ENCODE measurements around the gene RAB3GAP2.
"Not testable (repeated sequence)": the region's sequence is repeated elsewhere in the genome, so short reads cannot be mapped to it uniquely, and the experiment has no call there.

The RAB3GAP2 gene

GRCh38 chr1:220204758-220205157, 67.5 kb downstream of the RAB3GAP2 start:
- DNase-seq (ENCODE audit: low read depth in 2 of 3, low spot score in 2 of 3), result not testable (repeated sequence)

- DNase-seq (ENCODE audit: low read depth in 2 of 3, low spot score in 2 of 3), result no peak
These were observed 68.4 kb downstream of the RAB3GAP2 start for GRCh38 chr1:220203816-220204215.

- no peak for DNase-seq (ENCODE audit: low read depth in 2 of 3, low spot score in 2 of 3)
These were observed 73.9 kb downstream of the RAB3GAP2 start for GRCh38 chr1:220198186-220199005.

GRCh38 chr1:220195701-220196100, 76.6 kb downstream of the RAB3GAP2 start:
- DNase-seq (ENCODE audit: low read depth in 2 of 3, low spot score in 2 of 3), result no peak

DNA sequence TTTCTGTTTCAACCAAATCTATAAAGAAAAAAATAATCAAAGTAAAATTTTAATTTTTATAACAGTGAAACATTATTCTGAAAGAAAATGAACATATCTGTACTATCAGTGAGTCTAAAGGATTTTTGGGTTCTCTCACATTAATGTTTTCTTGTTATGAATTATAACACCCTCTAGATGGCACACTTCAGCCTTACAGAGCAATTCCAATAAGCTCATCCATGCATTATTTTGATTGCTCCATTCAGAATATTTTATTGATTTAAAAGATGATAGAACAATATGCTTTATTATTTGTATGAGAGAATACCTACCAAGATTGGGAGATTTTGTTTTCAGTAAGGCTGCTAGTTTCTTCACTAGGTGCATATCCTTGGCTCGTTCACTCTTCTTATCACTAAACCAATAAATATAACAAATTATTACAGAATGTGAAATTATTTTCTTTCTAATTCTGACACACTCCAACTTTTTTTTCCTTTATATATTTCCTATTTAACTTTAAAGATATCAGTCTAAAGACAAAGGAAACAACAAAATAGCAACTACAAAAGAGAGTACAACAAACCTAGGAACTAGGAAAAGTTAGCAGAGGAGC, 82.4 kb downstream of the RAB3GAP2 start:
- DNase-seq (ENCODE audit: low read depth in 2 of 3, low spot score in 2 of 3), result no peak

GRCh38 chr1:220188538-220188937, 83.7 kb downstream of the RAB3GAP2 start:
- no peak for DNase-seq (ENCODE audit: low read depth in 2 of 3, low spot score in 2 of 3)

GRCh38 chr1:220186752-220187151, 85.5 kb downstream of the RAB3GAP2 start:
- DNase-seq (ENCODE audit: low read depth in 2 of 3, low spot score in 2 of 3), result no peak

DNA sequence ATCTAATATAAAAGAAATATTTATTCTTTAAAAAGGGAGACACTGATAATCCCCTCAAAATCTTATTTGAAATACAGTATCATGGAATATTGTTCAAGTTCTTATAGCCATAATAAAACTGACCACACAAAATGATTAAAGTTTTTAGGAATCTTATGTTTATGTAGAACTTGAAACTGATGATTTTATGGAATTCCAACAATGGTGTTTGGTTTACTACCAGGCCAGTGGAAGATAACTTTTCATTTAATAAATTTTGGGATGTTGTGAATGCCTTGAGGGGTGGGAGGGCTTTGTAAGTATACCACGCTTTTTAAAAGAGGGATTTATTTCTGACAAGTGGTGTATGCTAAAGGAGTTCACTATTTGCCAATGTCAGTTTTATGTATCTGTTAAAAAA, 87.7 kb downstream of the RAB3GAP2 start:
- DNase-seq (ENCODE audit: low read depth in 2 of 3, low spot score in 2 of 3), result no peak

GRCh38 chr1:220182656-220183055, 89.6 kb downstream of the RAB3GAP2 start:
- DNase-seq (ENCODE audit: low read depth in 2 of 3, low spot score in 2 of 3), result no peak

GRCh38 chr1:220182111-220182510, 90.1 kb downstream of the RAB3GAP2 start:
- no peak for DNase-seq (ENCODE audit: low read depth in 2 of 3, low spot score in 2 of 3)

DNA sequence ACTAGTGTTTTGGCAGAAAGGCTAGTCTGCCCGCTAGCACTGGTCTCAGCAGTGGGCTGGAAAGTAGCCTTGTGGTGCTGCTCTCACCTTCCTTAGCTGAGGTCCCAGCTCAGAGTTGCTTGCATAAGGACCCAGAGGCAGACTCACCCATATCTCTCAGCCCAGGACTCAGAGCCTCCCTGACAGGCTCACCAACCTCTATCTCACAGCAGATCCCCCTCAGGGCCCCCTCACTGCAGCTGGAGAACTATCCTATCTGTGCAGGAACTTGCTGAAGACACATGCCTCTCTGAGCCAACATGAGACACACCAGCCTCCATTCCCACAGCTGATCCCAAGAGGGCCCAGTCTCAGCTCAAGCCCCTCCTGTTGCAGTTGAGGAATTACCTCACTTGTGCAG, 95.7 kb downstream of the RAB3GAP2 start:
- no peak for DNase-seq (ENCODE audit: low read depth in 2 of 3, low spot score in 2 of 3)

DNA sequence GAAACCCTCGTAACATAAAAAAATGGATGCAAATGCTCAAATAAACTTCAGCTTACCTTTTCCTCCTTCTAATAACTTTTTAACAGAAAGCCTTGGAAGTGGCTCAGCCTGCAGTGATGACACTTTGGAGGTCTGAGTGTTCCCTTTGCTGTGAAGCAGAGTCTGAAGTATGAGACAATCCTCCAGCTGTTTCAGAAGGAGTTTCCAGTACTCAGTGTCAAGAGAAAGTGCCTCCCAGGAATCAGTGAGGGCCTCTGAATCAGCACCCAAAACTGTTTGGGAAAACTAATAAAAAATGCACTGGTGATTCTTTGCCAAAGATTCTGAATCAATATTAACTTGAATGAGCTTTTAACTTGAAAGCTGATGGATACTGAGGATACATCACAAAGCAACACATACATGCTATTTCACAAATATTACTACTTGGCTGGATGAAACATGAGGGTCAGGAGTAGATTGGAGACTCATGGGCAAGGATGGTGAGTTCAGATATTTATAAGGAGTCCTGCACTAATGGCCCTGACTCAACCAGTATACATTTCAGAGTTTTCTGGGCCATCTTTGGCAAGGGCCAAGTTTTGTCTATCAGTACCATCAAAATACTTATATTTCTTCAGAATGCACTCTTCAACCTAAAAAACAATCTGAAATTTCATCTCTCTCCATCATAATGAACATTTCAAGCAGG, 101.3 kb downstream of the RAB3GAP2 start:
- DNase-seq (ENCODE audit: low read depth in 2 of 3, low spot score in 2 of 3), result no peak

DNA sequence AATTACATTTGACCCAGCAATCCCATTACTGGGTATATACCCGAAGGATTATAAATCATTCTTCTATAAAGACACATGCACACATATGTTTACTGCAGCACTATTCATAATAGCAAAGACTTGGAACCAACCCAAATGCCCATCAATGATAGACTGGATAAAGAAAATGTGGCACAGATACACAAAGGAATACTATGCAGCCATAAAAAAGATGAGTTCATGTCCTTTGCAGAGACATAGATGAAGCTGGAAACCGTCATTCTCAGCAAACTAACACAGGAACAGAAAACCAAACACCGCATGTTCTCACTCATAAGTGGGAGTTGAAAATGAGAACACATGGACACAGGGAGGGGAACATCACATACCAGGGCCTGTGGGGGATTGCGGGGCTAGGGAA, 102.4 kb downstream of the RAB3GAP2 start:
- not testable (repeated sequence) for DNase-seq (ENCODE audit: low read depth in 2 of 3, low spot score in 2 of 3)

DNA sequence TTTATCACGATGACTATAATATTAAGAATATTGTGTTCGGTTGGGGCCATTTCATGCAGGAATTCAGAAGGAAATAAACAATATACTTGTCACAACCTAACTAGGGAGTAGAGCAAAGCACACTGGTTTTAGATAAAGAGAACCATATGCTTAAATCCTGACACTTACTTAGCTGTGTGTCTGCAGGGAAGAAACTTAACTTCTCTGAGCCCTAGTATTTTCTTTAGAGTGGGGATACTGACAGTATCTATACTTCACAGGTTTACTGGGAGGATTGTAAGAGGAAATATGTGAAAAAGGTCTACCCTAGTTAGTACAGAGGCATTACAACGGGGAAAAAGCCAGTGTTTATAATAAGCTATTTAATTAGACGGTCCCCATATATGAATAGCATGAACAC, 105.4 kb downstream of the RAB3GAP2 start:
- DNase-seq (ENCODE audit: low read depth in 2 of 3, low spot score in 2 of 3), result no peak

DNA sequence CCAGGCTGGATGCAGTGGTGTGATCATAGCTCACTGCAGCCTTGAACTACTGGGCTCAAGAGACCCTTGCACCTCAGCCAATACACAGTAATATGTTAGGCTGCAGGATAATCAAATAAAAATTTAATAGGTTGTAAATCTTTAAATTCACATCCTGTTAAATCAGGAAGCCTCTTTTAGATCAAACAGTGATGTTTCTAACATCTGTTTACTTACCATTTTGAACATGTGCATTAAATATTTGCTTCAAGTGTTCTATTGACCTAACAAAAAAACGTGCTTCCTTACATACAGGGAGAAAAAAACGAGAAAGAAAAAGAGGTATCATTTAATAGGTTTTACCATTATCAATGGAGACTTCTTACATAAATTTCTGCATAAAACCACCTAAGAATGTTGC, 107.7 kb downstream of the RAB3GAP2 start:
- DNase-seq (ENCODE audit: low read depth in 2 of 3, low spot score in 2 of 3), result no peak

- DNase-seq (ENCODE audit: low read depth in 2 of 3, low spot score in 2 of 3), result no peak
These were observed 108.1 kb downstream of the RAB3GAP2 start for GRCh38 chr1:220164116-220164515.

- DNase-seq (ENCODE audit: low read depth in 2 of 3, low spot score in 2 of 3), result no peak
These were observed 112.2 kb downstream of the RAB3GAP2 start for GRCh38 chr1:220160027-220160426.

GRCh38 chr1:220159041-220159440, 113.2 kb downstream of the RAB3GAP2 start:
- DNase-seq (ENCODE audit: low read depth in 2 of 3, low spot score in 2 of 3), result no peak

DNA sequence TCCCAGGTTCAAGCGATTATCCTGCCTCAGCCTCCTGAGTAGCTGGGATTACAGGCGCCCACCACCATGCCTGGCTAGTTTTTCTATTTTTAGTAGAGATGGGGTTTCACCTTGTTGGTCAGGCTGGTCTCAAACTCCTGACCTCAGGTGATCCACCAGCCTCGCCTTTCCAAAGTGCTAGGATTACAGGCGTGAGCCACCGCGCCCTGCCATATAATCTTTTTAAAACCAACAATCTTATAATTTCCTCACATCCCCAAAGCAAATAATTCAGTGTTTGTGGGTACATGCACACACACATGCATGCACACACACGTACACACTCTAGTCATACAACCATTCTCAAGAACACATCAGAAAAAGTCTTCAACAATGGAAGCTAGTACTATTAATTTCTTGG, 113.7 kb downstream of the RAB3GAP2 start:
- not testable (repeated sequence) for DNase-seq (ENCODE audit: low read depth in 2 of 3, low spot score in 2 of 3)

GRCh38 chr1:220157738-220158137, 114.5 kb downstream of the RAB3GAP2 start:
- no peak for DNase-seq (ENCODE audit: low read depth in 2 of 3, low spot score in 2 of 3)

GRCh38 chr1:220156620-220157146, 115.6 kb downstream of the RAB3GAP2 start:
- DNase-seq (ENCODE audit: low read depth in 2 of 3, low spot score in 2 of 3), result no peak

- DNase-seq (ENCODE audit: low read depth in 2 of 3, low spot score in 2 of 3), result no peak
These were observed 119.1 kb downstream of the RAB3GAP2 start for GRCh38 chr1:220153147-220153546.

Data from activated CD8-positive, alpha-beta memory T cell treated with anti-CD3 and anti-CD28 coated beads for 48 hours (primary cell).